Endothelial cell of umbilical vein (primary cell): ENCODE results near the gene SHISA6. TPM values are rescaled to one million over a fixed set of nuclear protein-coding genes. Genes with fewer than 3 reads are reported as not detected.

Source experiments
- BruUV-seq: library from RNA; stranded (reverse); fragments of 400-500 nt; replicated peaks from 2 replicates; lab custom pipeline; 2021; lab: Mats Ljungman, UMichigan
- CTCF ChIA-PET: fragments of 300-600, 350-600 bp; sonication (Branson Sonifier 250); formaldehyde crosslinking; loops from one replicate; lab custom pipeline; 2021; ENCODE audit warnings: antibody characterized with exemption, inconsistent platforms; lab: Charles Lee
- POLR2A ChIA-PET: fragments of 300-600, 350-600 bp; sonication (Branson Sonifier 250); formaldehyde crosslinking; loops from one replicate; lab custom pipeline; 2021; ENCODE audit warnings: antibody characterized with exemption, inconsistent platforms; lab: Charles Lee
- DNase-seq: peaks from one replicate; pipeline ENCODE4 v3.0.0-alpha.2; 2011; ENCODE audit warnings: low read depth, low spot score
- FAIRE-seq: peaks from 2 replicates; lab custom pipeline; 2011; peaks lifted over from hg19 to GRCh38; lab: Jason Lieb, UNC
- H2AFZ ChIP-seq: 2 replicates; pipeline ENCODE4 v1.6.0; 2012; ENCODE audit warnings: low read depth, low read length, control low read depth, inconsistent platforms
- H3K27ac ChIP-seq: 2 replicates; pipeline ENCODE4 v1.5.1; 2011; ENCODE audit warnings: low read depth, mild to moderate bottlenecking, control low read depth, low read length, moderate library complexity; ENCODE audit not compliant: insufficient read depth
- H3K27me3 ChIP-seq, 2 experiments: 2 replicates each; pipeline versions ENCODE4 v1.6.0 to v1.6.1; 2011; ENCODE audit warnings: low read length in 2 of 2, mixed read lengths in 1 of 2; ENCODE audit not compliant: control insufficient read depth in 2 of 2, insufficient read depth in 2 of 2
- H3K36me3 ChIP-seq, 2 experiments: 2 replicates in 1 of 2; 3 replicates in 1 of 2; pipeline ENCODE4 v1.5.1; 2011; ENCODE audit warnings: low read length in 2 of 2, mild to moderate bottlenecking in 1 of 2, moderate library complexity in 1 of 2; ENCODE audit not compliant: control insufficient read depth in 2 of 2, insufficient read depth in 2 of 2; ENCODE audit errors: extremely low read depth in 1 of 2
- H3K4me1 ChIP-seq: 3 replicates; pipeline ENCODE4 v1.5.1; 2011; ENCODE audit warnings: mild to moderate bottlenecking, low read length; ENCODE audit not compliant: control insufficient read depth, insufficient read depth; ENCODE audit errors: extremely low read depth
- H3K4me2 ChIP-seq: 2 replicates; pipeline ENCODE4 v1.6.1; 2011; ENCODE audit warnings: low read length, control low read depth, mixed read lengths; ENCODE audit not compliant: insufficient read depth
- H3K4me3 ChIP-seq, 3 experiments: fragments of 200-600 bp in 1 of 3; sonication (generic), shearing (Covaris generic) in 1 of 3; replicated peaks in 1 of 3; 2 replicates each; pipeline ENCODE4 v1.5.1; 2011 to 2016; ENCODE audit warnings: control low read depth in 3 of 3, low read length in 3 of 3, mild to moderate bottlenecking in 2 of 3, inconsistent platforms in 1 of 3, low read depth in 1 of 3, moderate library complexity in 1 of 3; ENCODE audit not compliant: insufficient read depth in 1 of 3
- H3K79me2 ChIP-seq: 2 replicates; pipeline ENCODE4 v1.6.0; 2012; ENCODE audit warnings: low read length, inconsistent platforms; ENCODE audit not compliant: control insufficient read depth, insufficient read depth
- H3K9ac ChIP-seq: replicated peaks from 2 replicates; pipeline ENCODE3; 2011; ENCODE audit warnings: low read length, control low read depth; ENCODE audit not compliant: insufficient read depth; ENCODE audit errors: extremely low read depth
- H3K9me1 ChIP-seq: replicated peaks from 3 replicates; pipeline ENCODE4 v1.6.0; 2011; ENCODE audit warnings: mild to moderate bottlenecking, low read length; ENCODE audit not compliant: control insufficient read depth, insufficient read depth; ENCODE audit errors: extremely low read depth
- H3K9me3 ChIP-seq: replicated peaks from 2 replicates; pipeline ENCODE4 v1.5.1; 2012; ENCODE audit warnings: low read length, inconsistent platforms; ENCODE audit not compliant: control insufficient read depth, insufficient read depth
- H4K20me1 ChIP-seq: replicated peaks from 2 replicates; pipeline ENCODE3; 2011; ENCODE audit warnings: mild to moderate bottlenecking, low read length; ENCODE audit not compliant: control insufficient read depth, insufficient read depth; ENCODE audit errors: extremely low read depth
- CTCF ChIP-seq, 2 donors: IDR thresholded peaks; 1 replicate in 1 of 2; 2 replicates in 1 of 2; pipeline ENCODE4 v1.5.1; 2011; ENCODE audit warnings: low read length in 2 of 2, mild to moderate bottlenecking in 2 of 2, moderate library complexity in 2 of 2, control low read depth in 1 of 2, inconsistent platforms in 1 of 2, low read depth in 1 of 2; ENCODE audit not compliant: insufficient read depth in 1 of 2; ENCODE audit errors: extremely low read depth in 1 of 2
- EZH2 ChIP-seq: IDR thresholded peaks from 2 replicates; pipeline ENCODE4 v1.6.1; 2012; ENCODE audit warnings: borderline replicate concordance, low read depth, mild to moderate bottlenecking, moderate library complexity, low read length, inconsistent platforms; ENCODE audit not compliant: severe bottlenecking
- FOS ChIP-seq: IDR thresholded peaks from 2 replicates; pipeline ENCODE4 v1.6.1; 2011; ENCODE audit warnings: mild to moderate bottlenecking, low read length, moderate library complexity, borderline replicate concordance; ENCODE audit not compliant: insufficient read depth
- GATA2 ChIP-seq: IDR thresholded peaks from 2 replicates; pipeline ENCODE4 v1.7.0; 2011; ENCODE audit warnings: low read depth, mild to moderate bottlenecking, moderate library complexity, mixed read lengths, low read length; ENCODE audit not compliant: insufficient read length, insufficient read depth
- JUN ChIP-seq: IDR thresholded peaks from 2 replicates; pipeline ENCODE4 v1.6.1; 2011; ENCODE audit warnings: borderline replicate concordance, low read depth; ENCODE audit not compliant: insufficient read length, insufficient read depth
- MAX ChIP-seq: IDR thresholded peaks from 2 replicates; pipeline ENCODE4 v1.6.1; 2011; ENCODE audit not compliant: insufficient read depth, insufficient read length
- MYC ChIP-seq: IDR thresholded peaks from one replicate; pipeline ENCODE4 v1.6.1; 2011; ENCODE audit warnings: mild to moderate bottlenecking, low read depth, low read length
- POLR2A ChIP-seq: IDR thresholded peaks from 2 replicates; pipeline ENCODE4 v1.6.1; 2012; ENCODE audit warnings: low read depth, mild to moderate bottlenecking, control low read depth, low read length
- POLR2AphosphoS5 ChIP-seq: IDR thresholded peaks from 2 replicates; pipeline ENCODE4 v1.6.1; 2012; ENCODE audit warnings: low read depth, mild to moderate bottlenecking, control low read depth, low read length, moderate library complexity; ENCODE audit not compliant: insufficient read depth
- dilution Hi-C: fragments of 300-500 bp; cut with MboI; formaldehyde crosslinking; loops from one replicate; pipeline ENCODE4 v1.15.0; 2019; ENCODE audit warnings: low sequenced_read_pairs; ENCODE audit not compliant: extremely low pct_ligation_motif_present
- intact Hi-C: fragments of 100-400 bp; cut with micrococcal nuclease; formaldehyde crosslinking; loops from one replicate; pipeline ENCODE4 v1.10.0; 2022
- polyA plus RNA-seq, 4 experiments: library from polyadenylated mRNA; depleted of rRNA in 3 of 4; stranded (reverse) in 3 of 4; unstranded in 1 of 4; fragments of >200 nt; gene quantifications; 2 replicates each; pipeline versions ENCODE4 v1.2.1 to v1.2.3, GENCODE V29; 2011 to 2012; ENCODE audit warnings: missing spikeins in 1 of 4
- total RNA-seq: library from RNA; stranded (reverse); gene quantifications from 2 replicates; pipeline ENCODE4 v1.2.3, GENCODE V29; 2021

Gene SHISA6
- total and polyA plus RNA-seq, 2 donors (not counting 3 experiments of a cell fraction or from before 2014, with no cell fraction given), result not detected

GRCh38 chr17:11209906-11210305 is 31.1 kb upstream of the SHISA6 start:
- DNase-seq, result no peak
- TF ChIP-seq MYC (no peak), FOS (no peak), MAX (no peak), CTCF (IDR thresholded peaks at IDR 0.05; ENCODE audit: extremely low read depth in 1 of 2, insufficient read depth in 1 of 2, low read depth in 1 of 2, low read length in 2 of 2) (no peak), JUN (no peak), EZH2 (no peak), POLR2A (no peak), GATA2 (no peak), POLR2AphosphoS5 (no peak)
- Histone ChIP-seq H3K9me3 (peaks cover 4% of the 10 kb centered on the region), H4K20me1 (no peaks in the 10 kb centered on the region), H3K4me2 (no peak overlapping the region), H3K27ac (no peak overlapping the region), H2AFZ (no peak overlapping the region), H3K79me2 (no peaks in the 10 kb centered on the region), H3K4me1 (no peaks in the 10 kb centered on the region), H3K9me1 (no peaks in the 10 kb centered on the region), H3K27me3 (no peaks in the 10 kb centered on the region), H3K36me3 (no peaks in the 10 kb centered on the region), H3K9ac (no peak overlapping the region), H3K4me3 (no peak overlapping the region)
- POLR2A ChIA-PET, result no interaction called here
- dilution Hi-C loops (no loop called here), intact Hi-C loops (no loop called here)
- no TSS peak for BruUV-seq
- no peak for FAIRE-seq
- CTCF ChIA-PET, result no interaction called here
